Measurements from ENCODE around the gene GTF2IRD1.

GTF2IRD1 gene

GRCh38 chr7:74581916-74582440, 128.3 kb downstream of the GTF2IRD1 start:
- Mint-ChIP-seq H3K27me3 (no peaks in the 10 kb centered on the region), H3K4me3 (no peak overlapping the region), H3K4me1 (ENCODE audit: low read depth) (no peaks in the 10 kb centered on the region), H3K9me3 (no peaks in the 10 kb centered on the region), H3K36me3 (ENCODE audit: low read depth) (no peaks in the 10 kb centered on the region), H3K27ac (no peak overlapping the region)
- no peak for DNase-seq

GRCh38 chr7:74582447-74583039, 128.8 kb downstream of the GTF2IRD1 start:
- no peaks in the 10 kb centered on the region for H3K4me1 Mint-ChIP-seq (ENCODE audit: low read depth)
- no peak for DNase-seq
- no peak overlapping the region for H3K4me3 Mint-ChIP-seq
- no peaks in the 10 kb centered on the region for H3K36me3 Mint-ChIP-seq (ENCODE audit: low read depth)
- H3K9me3 Mint-ChIP-seq, result no peaks in the 10 kb centered on the region
- H3K27me3 Mint-ChIP-seq, result no peaks in the 10 kb centered on the region
- H3K27ac Mint-ChIP-seq, result no peak overlapping the region

GRCh38 chr7:74583630-74584029, 129.9 kb downstream of the GTF2IRD1 start:
- no peaks in the 10 kb centered on the region for H3K36me3 Mint-ChIP-seq (ENCODE audit: low read depth)
- no peak overlapping the region for H3K27ac Mint-ChIP-seq
- no peak for DNase-seq
- H3K9me3 Mint-ChIP-seq, result no peaks in the 10 kb centered on the region
- no peak overlapping the region for H3K4me3 Mint-ChIP-seq
- H3K4me1 Mint-ChIP-seq (ENCODE audit: low read depth), result no peaks in the 10 kb centered on the region
- H3K27me3 Mint-ChIP-seq, result no peaks in the 10 kb centered on the region

- H3K4me3 Mint-ChIP-seq, result no peak overlapping the region
- H3K36me3 Mint-ChIP-seq (ENCODE audit: low read depth), result no peaks in the 10 kb centered on the region
- DNase-seq, result no peak
- H3K27ac Mint-ChIP-seq, result no peak overlapping the region
- H3K4me1 Mint-ChIP-seq (ENCODE audit: low read depth), result no peaks in the 10 kb centered on the region
- no peaks in the 10 kb centered on the region for H3K9me3 Mint-ChIP-seq
- no peaks in the 10 kb centered on the region for H3K27me3 Mint-ChIP-seq
These were observed 130.7 kb downstream of the GTF2IRD1 start for GRCh38 chr7:74584160-74584954.

GRCh38 chr7:74585844-74586243, 132.1 kb downstream of the GTF2IRD1 start:
- DNase-seq, result no peak
- no peaks in the 10 kb centered on the region for H3K9me3 Mint-ChIP-seq
- no peak overlapping the region for H3K27ac Mint-ChIP-seq
- no peaks in the 10 kb centered on the region for H3K36me3 Mint-ChIP-seq (ENCODE audit: low read depth)
- no peaks in the 10 kb centered on the region for H3K4me1 Mint-ChIP-seq (ENCODE audit: low read depth)
- H3K27me3 Mint-ChIP-seq, result no peaks in the 10 kb centered on the region
- no peak overlapping the region for H3K4me3 Mint-ChIP-seq

- no peak for DNase-seq
- H3K36me3 Mint-ChIP-seq (ENCODE audit: low read depth), result no peaks in the 10 kb centered on the region
- no peaks in the 10 kb centered on the region for H3K4me1 Mint-ChIP-seq (ENCODE audit: low read depth)
- H3K27ac Mint-ChIP-seq, result no peak overlapping the region
- H3K9me3 Mint-ChIP-seq, result no peaks in the 10 kb centered on the region
- no peaks in the 10 kb centered on the region for H3K27me3 Mint-ChIP-seq
- H3K4me3 Mint-ChIP-seq, result no peak overlapping the region
These were observed 132.8 kb downstream of the GTF2IRD1 start for GRCh38 chr7:74586258-74587175.

- Mint-ChIP-seq H3K9me3 (no peaks in the 10 kb centered on the region), H3K27me3 (no peaks in the 10 kb centered on the region), H3K4me3 (no peak overlapping the region), H3K36me3 (ENCODE audit: low read depth) (no peaks in the 10 kb centered on the region), H3K4me1 (ENCODE audit: low read depth) (no peaks in the 10 kb centered on the region), H3K27ac (no peak overlapping the region)
- no peak for DNase-seq
These were observed 133.9 kb downstream of the GTF2IRD1 start for GRCh38 chr7:74587435-74588126.

- Mint-ChIP-seq H3K27me3 (no peaks in the 10 kb centered on the region), H3K4me1 (ENCODE audit: low read depth) (no peaks in the 10 kb centered on the region), H3K9me3 (no peaks in the 10 kb centered on the region), H3K36me3 (ENCODE audit: low read depth) (no peaks in the 10 kb centered on the region), H3K4me3 (no peak overlapping the region), H3K27ac (no peak overlapping the region)
- DNase-seq, result no peak
These were observed 137.1 kb downstream of the GTF2IRD1 start for GRCh38 chr7:74590813-74591212.

GRCh38 chr7:74598558-74598957, 144.9 kb downstream of the GTF2IRD1 start:
- no peaks in the 10 kb centered on the region for H3K9me3 Mint-ChIP-seq
- H3K4me3 Mint-ChIP-seq, result no peak overlapping the region
- H3K36me3 Mint-ChIP-seq (ENCODE audit: low read depth), result no peaks in the 10 kb centered on the region
- DNase-seq, result no peak
- no peak overlapping the region for H3K27ac Mint-ChIP-seq
- H3K4me1 Mint-ChIP-seq (ENCODE audit: low read depth), result peaks cover 9% of the 10 kb centered on the region
- H3K27me3 Mint-ChIP-seq, result no peaks in the 10 kb centered on the region

- Mint-ChIP-seq H3K4me1 (ENCODE audit: low read depth) (peaks cover 9% of the 10 kb centered on the region), H3K36me3 (ENCODE audit: low read depth) (no peaks in the 10 kb centered on the region), H3K4me3 (no peak overlapping the region), H3K9me3 (no peaks in the 10 kb centered on the region), H3K27me3 (no peaks in the 10 kb centered on the region), H3K27ac (no peak overlapping the region)
- DNase-seq, result no peak
These were observed 145.5 kb downstream of the GTF2IRD1 start for GRCh38 chr7:74599244-74599643.

- no peak for DNase-seq
- Mint-ChIP-seq H3K4me1 (ENCODE audit: low read depth) (peaks cover 15% of the 10 kb centered on the region), H3K9me3 (no peaks in the 10 kb centered on the region), H3K27ac (peak overlapping the region; percentile 32), H3K36me3 (ENCODE audit: low read depth) (no peaks in the 10 kb centered on the region), H3K4me3 (no peak overlapping the region), H3K27me3 (peaks cover 3% of the 10 kb centered on the region)
These were observed 150.8 kb downstream of the GTF2IRD1 start for GRCh38 chr7:74604326-74605020.

GRCh38 chr7:74606101-74606908, 152.6 kb downstream of the GTF2IRD1 start:
- H3K27me3 Mint-ChIP-seq, result peaks cover 3% of the 10 kb centered on the region

GRCh38 chr7:74606909-74607510, 153.3 kb downstream of the GTF2IRD1 start:
- no peaks in the 10 kb centered on the region for H3K9me3 Mint-ChIP-seq
- peaks cover 15% of the 10 kb centered on the region for H3K4me1 Mint-ChIP-seq (ENCODE audit: low read depth)
- no peaks in the 10 kb centered on the region for H3K36me3 Mint-ChIP-seq (ENCODE audit: low read depth)
- H3K4me3 Mint-ChIP-seq, result peak overlapping the region; percentile 54
- DNase-seq, result no peak
- peaks cover 3% of the 10 kb centered on the region for H3K27me3 Mint-ChIP-seq
- no peak overlapping the region for H3K27ac Mint-ChIP-seq

More at GRCh38 chr7:74606101-74606908, 152.6 kb downstream of the GTF2IRD1 start:
- DNase-seq, result peak; percentile 72
- Mint-ChIP-seq H3K4me1 (ENCODE audit: low read depth) (peaks cover 15% of the 10 kb centered on the region), H3K9me3 (no peaks in the 10 kb centered on the region), H3K36me3 (ENCODE audit: low read depth) (no peaks in the 10 kb centered on the region), H3K27ac (no peak overlapping the region), H3K4me3 (peak overlapping the region; percentile 54)
